CD4-positive, CD25-positive, alpha-beta regulatory T cell (primary cell): ENCODE measurements around the gene DEFB113. TPM values are rescaled to one million over a fixed set of nuclear protein-coding genes. Genes with fewer than 3 reads are reported as not detected.

ENCODE experiments used
- ATAC-seq, 2 donors: fragments of 150-1000 bp; cut with Tn5 transposase; one replicate each; pipeline ENCODE4 v1.10.0; 2021; ENCODE audit warnings: low read depth in 2 of 2, moderate number of reproducible peaks in 2 of 2, moderate library complexity in 1 of 2
- DNase-seq, 3 donors: peaks; one replicate each; pipeline versions ENCODE4 v3.0.0 to v3.0.0-alpha.2; 2012 to 2022; ENCODE audit warnings: mixed read lengths in 1 of 3
- H3K27ac ChIP-seq: one replicate; pipeline ENCODE4 v1.7.0; 2013; ENCODE audit warnings: mild to moderate bottlenecking, low read length; ENCODE audit not compliant: insufficient read depth, poor library complexity, severe bottlenecking
- H3K27me3 ChIP-seq: one replicate; pipeline ENCODE4 v1.7.0; 2013; ENCODE audit warnings: low read length; ENCODE audit not compliant: control insufficient read depth, insufficient read depth
- H3K36me3 ChIP-seq: one replicate; pipeline ENCODE4 v1.7.0; 2013; ENCODE audit warnings: mild to moderate bottlenecking, low read length, moderate library complexity; ENCODE audit not compliant: control insufficient read depth, insufficient read depth
- H3K4me1 ChIP-seq: 2 replicates; pipeline ENCODE4 v1.7.0; 2013; ENCODE audit warnings: mild to moderate bottlenecking, low read length; ENCODE audit not compliant: insufficient read depth, control insufficient read depth, poor library complexity, severe bottlenecking
- H3K4me3 ChIP-seq: one replicate; pipeline ENCODE4 v1.7.0; 2013; ENCODE audit warnings: low read depth, mild to moderate bottlenecking, low read length, moderate library complexity
- H3K9me3 ChIP-seq, 2 experiments: 1 replicate in 1 of 2; 2 replicates in 1 of 2; pipeline ENCODE4 v1.7.0; 2013; ENCODE audit warnings: low read length in 2 of 2, mild to moderate bottlenecking in 1 of 2, moderate library complexity in 1 of 2; ENCODE audit not compliant: control insufficient read depth in 2 of 2
- H3K27ac Mint-ChIP-seq, 3 donors: one replicate each; pipeline ENCODE4 v1.8.0; 2020 to 2022; ENCODE audit warnings: mild to moderate bottlenecking in 3 of 3, mixed read lengths in 3 of 3, moderate library complexity in 2 of 3
- H3K27me3 Mint-ChIP-seq: one replicate; pipeline ENCODE4 v1.8.0; 2022; ENCODE audit warnings: mild to moderate bottlenecking, mixed read lengths
- H3K36me3 Mint-ChIP-seq: one replicate; pipeline ENCODE4 v1.8.0; 2020; ENCODE audit warnings: mixed read lengths
- H3K4me1 Mint-ChIP-seq, 4 donors: one replicate each; pipeline ENCODE4 v1.8.0; 2020 to 2022; ENCODE audit warnings: mixed read lengths in 4 of 4, mild to moderate bottlenecking in 1 of 4
- H3K4me3 Mint-ChIP-seq, 4 donors: one replicate each; pipeline ENCODE4 v1.8.0; 2020 to 2022; ENCODE audit warnings: mild to moderate bottlenecking in 4 of 4, mixed read lengths in 4 of 4, moderate library complexity in 3 of 4
- H3K9me3 Mint-ChIP-seq, 7 donors: one replicate each; pipeline ENCODE4 v1.8.0; 2020 to 2022; ENCODE audit warnings: mixed read lengths in 7 of 7, mild to moderate bottlenecking in 3 of 7, moderate library complexity in 2 of 7
- polyA plus RNA-seq, 4 donors: library from polyadenylated mRNA; unstranded; fragments of 300-500 nt; fragmentation: Illumina TruSeq; gene quantifications; one replicate each; pipeline ENCODE4 v1.2.3, GENCODE V29; 2021
- total RNA-seq: library from RNA; stranded (reverse); gene quantifications from one replicate; pipeline ENCODE4 v1.2.3, GENCODE V29; 2022

DEFB113 gene
- total RNA-seq (not detected), polyA plus RNA-seq (not detected)

DNA sequence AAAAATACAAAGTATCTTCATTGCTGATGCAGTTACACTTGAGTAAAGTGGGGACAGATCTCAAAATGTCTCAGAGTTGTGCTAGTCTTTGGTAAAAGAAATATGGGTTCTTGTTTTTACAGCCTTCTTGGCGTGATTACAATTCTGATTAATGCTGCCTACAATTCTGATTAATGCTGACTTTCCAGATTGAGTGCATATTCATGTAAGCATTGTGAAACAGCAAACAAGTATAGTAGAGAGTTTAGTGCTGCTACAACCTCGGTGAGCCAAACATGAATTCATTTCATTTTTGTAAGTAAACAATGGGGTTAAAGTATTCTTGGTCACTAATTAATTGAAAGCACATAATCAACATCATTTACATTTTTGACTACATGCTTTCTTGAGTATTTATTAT is at the start of gene DEFB113:
Gene DEFB113 (minus strand): TSS at position 21 of the 400 bp plus-strand sequence. CDS start 0 bp downstream, at position 21.
- H3K27me3 Mint-ChIP-seq: no peaks in the 10 kb centered on the region

GRCh38 chr6:50007819-50008218 is 38.4 kb upstream of the DEFB113 start:
- H3K4me3 ChIP-seq: no peak overlapping the region
- no peaks in the 10 kb centered on the region for H3K4me1 ChIP-seq
- no peaks in the 10 kb centered on the region for H3K36me3 Mint-ChIP-seq
- no peaks in the 10 kb centered on the region for H3K27me3 Mint-ChIP-seq
- H3K4me3 Mint-ChIP-seq: no peak overlapping the region
- no peak overlapping the region for H3K27ac Mint-ChIP-seq
- no peaks in the 10 kb centered on the region for H3K9me3 ChIP-seq
- no peaks in the 10 kb centered on the region for H3K27me3 ChIP-seq
- no peak overlapping the region for H3K27ac ChIP-seq
- ATAC-seq (no peak), DNase-seq (no peak)
- peaks cover 0 to 10% (median under 1%) of the 10 kb centered on the region in 7 donors for H3K9me3 Mint-ChIP-seq
- H3K4me1 Mint-ChIP-seq: no peaks in the 10 kb centered on the region
- no peaks in the 10 kb centered on the region for H3K36me3 ChIP-seq

More for the DNA sequence above, at the start of gene DEFB113:
- H3K4me3 ChIP-seq: no peak within 1 kb of the TSS
- ATAC-seq (no peak), DNase-seq (no peak)
- H3K9me3 ChIP-seq: no peaks in the 10 kb centered on the region
- no peaks in the 10 kb centered on the region for H3K36me3 ChIP-seq
- Mint-ChIP-seq H3K4me3 (no peak within 1 kb of the TSS), H3K4me1 (no peaks in the 10 kb centered on the region), H3K9me3 (peaks cover 0 to 8% (median 2%) of the 10 kb centered on the region in 7 donors), H3K36me3 (no peaks in the 10 kb centered on the region), H3K27ac (no peak within 1 kb of the TSS)
- H3K27ac ChIP-seq: no peak within 1 kb of the TSS
- no peaks in the 10 kb centered on the region for H3K27me3 ChIP-seq
- H3K4me1 ChIP-seq: no peaks in the 10 kb centered on the region

DNA sequence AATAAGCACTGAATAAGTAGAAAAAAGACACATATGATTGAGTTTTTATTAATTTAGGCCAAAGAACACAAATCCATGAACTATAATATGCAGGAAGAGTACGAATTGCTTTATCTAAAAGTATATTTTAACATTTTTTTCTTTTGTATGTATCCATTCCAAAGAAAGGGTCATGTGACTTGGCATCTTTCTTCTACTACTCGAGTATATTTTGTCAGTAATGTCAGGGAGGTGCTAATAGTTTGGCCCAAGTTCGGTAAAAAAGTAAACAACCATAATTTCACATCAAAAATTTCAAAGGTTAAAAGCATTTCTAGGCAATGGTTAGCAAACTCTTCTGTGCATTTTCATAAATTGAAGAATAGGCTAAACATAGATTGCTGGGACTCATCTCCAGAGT is 33.7 kb upstream of the DEFB113 start:
- H3K4me1 Mint-ChIP-seq: no peaks in the 10 kb centered on the region
- H3K4me3 ChIP-seq: no peak overlapping the region
- no peak overlapping the region for H3K27ac Mint-ChIP-seq

DNA sequence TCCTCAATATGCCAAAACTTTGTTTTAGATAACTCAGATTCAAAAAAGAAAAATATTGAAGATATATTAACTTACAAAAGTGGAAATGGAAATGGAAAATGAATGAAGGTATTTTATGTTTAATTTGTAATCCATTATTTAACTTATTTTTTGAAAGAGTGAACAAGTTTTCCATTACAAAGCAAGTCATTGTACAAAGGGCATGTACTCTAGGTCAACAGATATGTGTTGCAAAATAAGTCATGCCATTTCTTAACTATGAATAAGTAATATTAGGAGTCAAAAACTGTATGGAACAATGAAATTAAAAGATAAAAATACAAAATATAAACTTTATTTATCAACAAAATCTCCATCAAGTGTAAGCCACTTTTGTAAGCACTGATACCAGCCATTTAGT is 25.9 kb upstream of the DEFB113 start:
- H3K9me3 Mint-ChIP-seq: peaks cover 0 to 14% (median 1%) of the 10 kb centered on the region in 7 donors
- H3K36me3 ChIP-seq: no peaks in the 10 kb centered on the region
- no peak overlapping the region for H3K27ac ChIP-seq
- no peaks in the 10 kb centered on the region for H3K36me3 Mint-ChIP-seq
- H3K4me3 ChIP-seq: no peak overlapping the region
- no peaks in the 10 kb centered on the region for H3K9me3 ChIP-seq
- no peaks in the 10 kb centered on the region for H3K4me1 ChIP-seq
- no peak overlapping the region for H3K27ac Mint-ChIP-seq
- no peaks in the 10 kb centered on the region for H3K27me3 ChIP-seq
- no peak for DNase-seq
- H3K4me3 Mint-ChIP-seq: no peak overlapping the region
- ATAC-seq: no peak
- H3K4me1 Mint-ChIP-seq: no peaks in the 10 kb centered on the region
- H3K27me3 Mint-ChIP-seq: no peaks in the 10 kb centered on the region

More for the DNA sequence above, 33.7 kb upstream of the DEFB113 start:
- Histone ChIP-seq H3K36me3 (no peaks in the 10 kb centered on the region), H3K9me3 (peaks cover 0 to 4% of the 10 kb centered on the region in 2 experiments), H3K4me1 (no peaks in the 10 kb centered on the region), H3K27ac (no peak overlapping the region), H3K27me3 (no peaks in the 10 kb centered on the region)
- DNase-seq: no peak
- no peak overlapping the region for H3K4me3 Mint-ChIP-seq
- H3K27me3 Mint-ChIP-seq: no peaks in the 10 kb centered on the region
- no peaks in the 10 kb centered on the region for H3K36me3 Mint-ChIP-seq
- peaks cover 0 to 10% (median 2%) of the 10 kb centered on the region in 7 donors for H3K9me3 Mint-ChIP-seq
- no peak for ATAC-seq

DNA sequence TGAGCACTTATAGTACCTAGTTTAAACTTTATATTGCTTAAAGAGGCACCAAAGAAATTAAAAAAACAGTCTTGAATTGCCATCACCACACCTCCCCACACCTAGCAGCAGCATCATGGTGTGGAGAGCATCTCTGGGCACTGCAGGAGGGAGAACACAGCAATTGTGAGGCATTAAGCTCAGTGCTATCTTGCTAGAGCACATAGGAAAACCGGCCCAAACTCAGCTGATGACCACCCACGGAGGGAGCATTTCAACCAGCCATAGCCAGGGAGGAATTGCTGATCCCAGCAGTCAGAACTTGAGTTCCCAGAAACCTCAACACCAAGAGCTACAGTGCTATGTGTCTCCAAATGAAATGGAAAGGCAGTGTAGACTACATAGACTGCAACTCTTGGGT is 19.5 kb upstream of the DEFB113 start:
- no peak overlapping the region for H3K4me3 Mint-ChIP-seq

DNA sequence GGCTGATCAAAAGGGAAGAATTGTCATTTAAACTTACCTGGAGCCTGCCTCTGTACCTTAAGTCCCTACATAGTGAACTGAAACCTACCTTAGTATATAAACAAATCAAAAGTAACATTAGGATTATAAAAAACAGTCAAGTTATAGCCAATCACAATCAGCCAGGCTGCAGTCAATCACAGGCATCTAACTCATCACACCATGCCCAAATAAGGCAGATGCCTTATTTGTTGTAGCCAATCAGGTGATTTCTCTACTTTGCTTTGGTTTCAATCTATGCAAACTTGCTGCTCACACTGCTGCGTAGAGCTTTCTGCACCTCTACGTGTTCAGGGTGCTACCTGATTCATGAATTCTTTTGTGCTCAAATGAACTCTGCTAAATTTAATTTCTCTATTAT is 18.3 kb upstream of the DEFB113 start:
- H3K4me1 ChIP-seq: no peaks in the 10 kb centered on the region
- H3K27ac ChIP-seq: no peak overlapping the region
- ATAC-seq: no peak
- Mint-ChIP-seq H3K9me3 (peaks cover 0 to 11% (median 0%) of the 10 kb centered on the region in 7 donors), H3K4me3 (no peak overlapping the region), H3K36me3 (no peaks in the 10 kb centered on the region), H3K4me1 (no peaks in the 10 kb centered on the region), H3K27me3 (no peaks in the 10 kb centered on the region), H3K27ac (no peak overlapping the region)
- peaks cover 0 to 4% of the 10 kb centered on the region in 2 experiments for H3K9me3 ChIP-seq
- H3K36me3 ChIP-seq: no peaks in the 10 kb centered on the region
- H3K27me3 ChIP-seq: no peaks in the 10 kb centered on the region
- no peak overlapping the region for H3K4me3 ChIP-seq
- no peak for DNase-seq

More for the DNA sequence above, 19.5 kb upstream of the DEFB113 start:
- ATAC-seq (no peak), DNase-seq (no peak)
- Mint-ChIP-seq H3K4me1 (no peaks in the 10 kb centered on the region), H3K27ac (no peak overlapping the region), H3K36me3 (no peaks in the 10 kb centered on the region), H3K27me3 (no peaks in the 10 kb centered on the region), H3K9me3 (peaks cover 0 to 14% (median 0%) of the 10 kb centered on the region in 7 donors)
- Histone ChIP-seq H3K4me1 (no peaks in the 10 kb centered on the region), H3K36me3 (no peaks in the 10 kb centered on the region), H3K27ac (no peak overlapping the region), H3K4me3 (no peak overlapping the region), H3K9me3 (peaks cover 0 to 4% of the 10 kb centered on the region in 2 experiments), H3K27me3 (no peaks in the 10 kb centered on the region)

DNA sequence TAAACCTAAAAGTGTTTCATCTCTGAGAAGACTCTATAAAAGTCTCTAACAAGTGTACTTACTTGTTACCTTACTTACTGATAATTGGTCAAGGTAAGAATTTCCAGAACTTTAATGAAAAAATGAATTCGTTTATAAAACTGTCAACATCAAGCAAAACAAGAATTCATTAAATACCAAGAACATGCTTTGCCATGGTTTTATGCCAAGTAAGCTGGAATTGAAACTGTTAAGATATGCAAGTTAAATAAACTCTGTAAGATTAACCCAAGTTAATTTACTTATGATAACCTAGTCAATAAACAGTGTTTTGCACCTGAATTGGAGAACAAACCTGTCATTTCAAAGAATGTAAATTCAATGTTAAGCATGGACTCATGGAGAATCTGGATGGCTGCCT is 17.1 kb upstream of the DEFB113 start:
- ATAC-seq (no peak), DNase-seq (no peak)
- Histone ChIP-seq H3K27me3 (no peaks in the 10 kb centered on the region), H3K27ac (no peak overlapping the region), H3K36me3 (no peaks in the 10 kb centered on the region), H3K4me1 (no peaks in the 10 kb centered on the region), H3K9me3 (peaks cover 0 to 4% of the 10 kb centered on the region in 2 experiments), H3K4me3 (no peak overlapping the region)
- no peak overlapping the region for H3K27ac Mint-ChIP-seq
- H3K9me3 Mint-ChIP-seq: peaks cover 0 to 6% (median 2%) of the 10 kb centered on the region in 7 donors
- no peak overlapping the region for H3K4me3 Mint-ChIP-seq
- no peaks in the 10 kb centered on the region for H3K27me3 Mint-ChIP-seq
- no peaks in the 10 kb centered on the region for H3K4me1 Mint-ChIP-seq
- H3K36me3 Mint-ChIP-seq: no peaks in the 10 kb centered on the region

DNA sequence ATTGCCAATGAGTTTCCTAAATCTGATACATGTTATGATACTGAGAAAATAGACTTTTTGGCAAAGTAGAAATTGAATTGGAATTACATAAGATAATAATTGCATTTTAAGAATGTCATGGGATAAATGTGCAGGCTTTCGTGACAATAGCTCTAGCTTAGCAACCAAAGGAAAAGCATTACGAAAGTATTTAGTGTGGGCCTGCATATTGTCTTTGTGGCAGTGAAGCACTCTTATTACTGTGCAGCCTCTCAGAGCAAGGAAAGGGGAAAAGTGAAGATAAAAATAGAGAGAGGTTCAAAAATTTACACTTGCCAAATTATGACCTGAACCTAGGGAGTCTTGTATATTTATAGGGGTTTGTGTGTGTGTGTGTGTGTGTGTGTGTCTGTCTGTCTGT is 12.6 kb upstream of the DEFB113 start:
- no peak for ATAC-seq
- no peaks in the 10 kb centered on the region for H3K4me1 ChIP-seq
- H3K36me3 ChIP-seq: no peaks in the 10 kb centered on the region
- Mint-ChIP-seq H3K27ac (no peak overlapping the region), H3K4me1 (peaks cover 0 to 5% (median under 1%) of the 10 kb centered on the region in 4 donors), H3K9me3 (peaks cover 0 to 9% (median 5%) of the 10 kb centered on the region in 7 donors), H3K36me3 (no peaks in the 10 kb centered on the region), H3K4me3 (no peak overlapping the region), H3K27me3 (no peaks in the 10 kb centered on the region)
- H3K27ac ChIP-seq: no peak overlapping the region
- H3K27me3 ChIP-seq: no peaks in the 10 kb centered on the region
- H3K9me3 ChIP-seq: no peaks in the 10 kb centered on the region
- no peak overlapping the region for H3K4me3 ChIP-seq
- DNase-seq: no peak
